GM12872 (cell line): Measurements from ENCODE around the gene UGDH.

Experiments
- CTCF ChIP-seq: IDR thresholded peaks from 3 replicates; pipeline ENCODE4 v1.5.1; 2011; ENCODE audit warnings: low read depth, mild to moderate bottlenecking, low read length, moderate library complexity; ENCODE audit not compliant: insufficient read depth

The UGDH gene

GRCh38 chr4:39563346-39563847, 36.2 kb upstream of the UGDH start:
- no peak for TF ChIP-seq CTCF

GRCh38 chr4:39562792-39563191, 35.6 kb upstream of the UGDH start:
- TF ChIP-seq CTCF: no peak

DNA sequence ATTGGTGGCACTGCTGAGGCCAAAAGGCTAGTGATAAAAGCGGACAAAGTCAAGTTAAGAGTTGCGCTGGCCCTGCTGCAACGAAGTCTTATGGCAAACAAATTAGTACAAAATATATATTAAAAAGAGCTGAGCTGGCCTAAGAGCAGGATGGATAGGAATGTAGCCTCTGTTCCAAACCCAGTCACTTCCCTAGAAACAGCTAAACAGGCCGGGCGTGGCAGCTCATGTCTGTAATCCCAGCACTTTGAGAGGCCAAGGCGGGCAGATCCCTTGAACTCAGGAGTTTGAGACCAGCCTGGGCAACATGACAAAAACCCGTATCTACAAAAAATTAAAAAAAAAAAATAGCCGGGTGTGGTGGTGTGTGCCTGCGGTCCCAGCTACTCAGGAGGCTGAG, 32.4 kb upstream of the UGDH start:
- no peak for TF ChIP-seq CTCF

DNA sequence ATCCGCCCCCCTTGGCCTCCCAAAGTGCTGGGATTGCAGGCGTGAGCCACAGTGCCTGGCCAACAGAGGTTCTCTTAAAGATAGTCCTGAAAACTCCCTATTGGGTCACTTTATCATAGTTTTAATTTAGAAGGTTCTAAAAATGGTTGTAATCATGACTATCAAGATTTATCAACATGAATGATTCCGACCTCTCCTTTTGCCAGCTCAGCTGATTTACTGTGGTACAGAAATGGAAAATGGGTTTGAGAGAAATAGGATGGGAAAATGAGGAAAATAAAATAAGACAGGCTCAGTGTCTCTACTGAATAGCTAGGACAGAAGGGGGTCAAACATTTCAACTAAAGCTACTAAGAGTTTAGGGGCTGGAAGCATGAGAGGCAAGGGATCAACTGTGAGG, 28.2 kb upstream of the UGDH start:
- no peak for TF ChIP-seq CTCF

- no peak for TF ChIP-seq CTCF
Observed at GRCh38 chr4:39548425-39549067, 21.3 kb upstream of the UGDH start.

GRCh38 chr4:39544580-39545315, 17.5 kb upstream of the UGDH start:
- no peak for TF ChIP-seq CTCF

DNA sequence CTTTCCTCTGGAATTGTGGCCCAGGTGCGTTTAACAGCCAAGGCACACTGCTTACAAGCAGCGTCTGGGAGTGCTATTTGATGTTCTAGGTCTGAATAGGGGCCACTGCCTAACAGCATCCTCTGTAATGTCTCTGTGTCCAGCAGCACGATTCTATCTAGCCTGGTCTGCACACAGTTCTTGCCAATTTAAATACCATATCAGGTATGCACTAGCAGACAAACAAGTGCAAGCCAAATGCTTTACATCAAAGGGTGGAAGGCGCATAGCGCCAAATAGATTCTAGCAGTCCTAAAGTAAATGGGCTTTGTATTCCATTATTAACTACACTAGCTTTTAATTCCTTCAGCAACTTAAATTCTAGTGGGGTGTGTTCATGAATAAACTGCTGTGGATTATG, 15.8 kb upstream of the UGDH start:
- TF ChIP-seq CTCF: no peak
